ENCODE measurements around the gene XDH. TPM values are rescaled to one million over a fixed set of nuclear protein-coding genes. Genes with fewer than 3 reads are reported as not detected.
A peak's percentile ranks its signal among the peaks of the same experiment; 100 is the strongest.

Gene XDH
- total RNA-seq, 1 experiment from 2014 or later: 0.59 TPM

DNA sequence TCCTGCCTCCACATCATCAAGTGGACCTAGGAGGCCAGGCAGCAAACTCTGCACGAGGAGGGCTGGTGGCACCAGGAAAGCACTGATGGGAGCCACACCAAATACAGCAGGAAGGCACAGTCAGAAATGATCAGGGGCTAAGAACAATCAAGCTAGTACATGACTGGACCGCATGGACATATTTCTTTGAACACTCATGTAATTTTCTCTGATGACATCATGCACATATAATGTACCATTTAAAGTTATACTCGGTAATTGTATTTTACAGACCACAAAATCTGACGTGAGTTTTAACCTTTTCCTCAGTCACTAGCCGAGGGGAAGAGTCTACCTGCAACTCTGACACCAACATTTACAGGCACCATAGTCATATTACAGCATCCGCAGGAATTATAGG, 76.7 kb downstream of the XDH start:
- Histone ChIP-seq H3K27me3 (ENCODE audit: control insufficient read depth, insufficient read depth, low read length) (no peaks in the 10 kb centered on the region), H3K4me3 (ENCODE audit: insufficient read depth, low read depth, low read length) (no peak overlapping the region), H3K36me3 (replicated peaks; ENCODE audit: control insufficient read depth, insufficient read depth, low read length) (no peaks in the 10 kb centered on the region)
- no peak for DNase-seq

DNA sequence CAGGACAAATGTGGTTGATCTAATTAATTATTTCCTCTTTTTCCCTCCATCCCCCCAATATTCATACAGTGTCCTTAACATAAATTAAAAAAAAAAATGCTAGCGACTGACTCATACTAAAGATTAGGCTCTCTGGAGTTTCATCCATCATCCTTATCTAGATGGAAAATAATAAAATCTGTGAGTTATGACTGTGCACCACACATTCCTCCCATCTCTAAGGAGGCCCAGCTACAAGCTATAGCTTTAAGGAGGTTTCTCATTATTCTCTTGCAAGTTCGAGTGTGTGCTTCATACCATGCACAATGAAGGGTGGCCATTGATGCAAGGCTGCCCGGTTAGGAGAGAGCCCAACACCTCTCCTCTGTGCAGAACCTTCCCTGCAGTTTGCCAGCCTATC, 77.3 kb downstream of the XDH start:
- H3K36me3 ChIP-seq (replicated peaks; ENCODE audit: control insufficient read depth, insufficient read depth, low read length): no peaks in the 10 kb centered on the region
- H3K27me3 ChIP-seq (ENCODE audit: control insufficient read depth, insufficient read depth, low read length): no peaks in the 10 kb centered on the region
- DNase-seq: no peak
- H3K4me3 ChIP-seq (ENCODE audit: insufficient read depth, low read depth, low read length): no peak overlapping the region

DNA sequence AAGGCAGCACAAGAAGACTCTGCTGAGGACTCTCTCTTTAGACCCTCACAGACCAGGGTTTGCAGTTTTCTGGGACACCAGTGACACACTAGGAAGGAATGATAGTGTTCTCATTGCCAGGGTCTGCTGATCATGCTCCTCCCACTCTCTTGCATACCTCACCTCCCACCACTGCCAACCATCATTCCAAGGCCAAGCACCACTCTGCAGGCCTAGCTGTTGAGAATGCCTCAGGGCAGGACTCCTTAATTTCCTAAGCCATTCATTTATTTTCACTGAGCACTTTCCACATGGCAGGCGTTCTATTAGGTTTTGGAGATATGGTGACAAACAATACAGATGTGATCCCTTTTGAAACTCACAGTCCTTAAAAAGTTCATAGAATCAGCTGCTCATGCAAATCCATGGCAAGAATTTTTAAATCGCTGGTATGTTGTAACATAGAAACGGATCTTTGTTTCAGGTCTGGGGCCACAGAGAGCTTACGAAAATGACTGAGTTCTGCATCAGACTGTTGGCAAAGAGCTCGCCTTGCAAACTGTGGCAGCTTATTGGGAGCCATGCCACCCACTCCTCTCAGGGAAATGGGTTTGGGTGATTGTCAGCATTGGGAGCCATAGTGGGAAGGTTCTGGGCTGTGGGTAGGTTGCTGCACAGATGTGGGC, 78.5 kb downstream of the XDH start:
- Histone ChIP-seq H3K36me3 (replicated peaks; ENCODE audit: control insufficient read depth, insufficient read depth, low read length) (no peaks in the 10 kb centered on the region), H3K27me3 (ENCODE audit: control insufficient read depth, insufficient read depth, low read length) (no peaks in the 10 kb centered on the region), H3K4me3 (ENCODE audit: insufficient read depth, low read depth, low read length) (no peak overlapping the region)
- peak; percentile 21 for DNase-seq

DNA sequence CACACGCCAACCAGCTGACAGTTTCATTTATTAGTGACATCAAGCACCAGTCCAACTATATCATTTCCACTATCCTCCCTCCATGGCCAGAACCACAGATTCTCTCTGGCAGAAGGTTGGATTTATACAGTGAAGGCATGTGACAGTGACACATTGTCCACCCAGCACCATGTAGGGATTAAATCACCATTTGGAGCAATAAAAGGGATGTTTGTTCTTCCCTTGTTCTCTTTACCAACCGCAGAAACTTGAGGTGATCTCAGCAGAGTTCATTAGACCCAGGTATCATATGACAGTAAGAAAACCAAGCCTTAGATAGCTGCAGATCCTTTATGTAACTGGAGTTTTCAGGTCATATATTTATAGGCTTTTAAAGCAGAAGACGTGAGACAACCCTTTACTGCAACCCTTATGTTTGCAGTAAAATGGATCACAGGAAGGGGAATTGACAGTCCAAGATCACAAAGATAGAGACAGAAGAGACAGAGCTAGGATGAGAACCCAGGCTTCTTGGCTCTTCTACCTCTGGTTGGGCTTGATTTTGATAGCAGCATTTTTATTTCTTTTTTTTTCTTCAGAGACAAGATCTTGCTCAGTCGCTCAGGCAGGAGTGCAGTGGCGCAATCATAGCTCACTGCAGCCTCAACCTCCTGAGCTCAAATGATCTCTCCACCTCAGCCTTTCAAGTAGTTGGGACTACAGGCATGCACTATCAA, 80.1 kb downstream of the XDH start:
- no peak for DNase-seq
- Histone ChIP-seq H3K4me3 (ENCODE audit: insufficient read depth, low read depth, low read length) (no peak overlapping the region), H3K36me3 (replicated peaks; ENCODE audit: control insufficient read depth, insufficient read depth, low read length) (no peaks in the 10 kb centered on the region), H3K27me3 (ENCODE audit: control insufficient read depth, insufficient read depth, low read length) (no peaks in the 10 kb centered on the region)

DNA sequence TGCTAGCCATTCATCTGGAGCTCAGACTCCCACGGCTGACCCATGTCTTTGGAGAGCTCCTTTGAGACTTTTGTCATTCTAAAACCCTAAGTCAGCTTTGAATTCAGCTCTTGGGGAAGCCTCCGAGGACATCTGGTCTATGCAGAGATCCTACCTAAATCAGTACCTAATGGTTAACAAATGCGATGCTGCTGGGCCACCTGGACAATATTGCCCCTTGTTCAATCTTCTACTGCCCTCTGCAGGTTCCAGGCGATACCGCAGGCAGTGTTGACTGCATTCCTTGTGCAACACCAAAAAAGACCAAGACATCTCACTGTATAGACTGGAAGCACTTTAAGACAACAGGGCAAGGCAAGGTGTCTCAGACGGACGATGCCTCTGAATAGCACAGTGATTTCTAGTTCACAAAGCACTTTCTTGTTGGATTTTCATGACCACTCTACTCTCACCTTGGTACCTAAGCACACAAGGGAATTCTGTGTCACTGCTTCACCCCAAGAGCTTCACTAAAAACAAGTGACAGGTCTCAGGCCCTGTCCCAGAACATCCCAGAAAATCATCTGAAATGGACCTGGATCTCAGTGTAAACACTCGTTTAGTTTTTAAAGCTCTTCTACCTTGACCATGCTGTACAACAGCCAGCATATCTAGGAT, 80.9 kb downstream of the XDH start:
- H3K4me3 ChIP-seq (ENCODE audit: insufficient read depth, low read depth, low read length): no peak overlapping the region
- H3K36me3 ChIP-seq (replicated peaks; ENCODE audit: control insufficient read depth, insufficient read depth, low read length): no peaks in the 10 kb centered on the region
- DNase-seq: peak; percentile 77
- no peaks in the 10 kb centered on the region for H3K27me3 ChIP-seq (ENCODE audit: control insufficient read depth, insufficient read depth, low read length)

DNA sequence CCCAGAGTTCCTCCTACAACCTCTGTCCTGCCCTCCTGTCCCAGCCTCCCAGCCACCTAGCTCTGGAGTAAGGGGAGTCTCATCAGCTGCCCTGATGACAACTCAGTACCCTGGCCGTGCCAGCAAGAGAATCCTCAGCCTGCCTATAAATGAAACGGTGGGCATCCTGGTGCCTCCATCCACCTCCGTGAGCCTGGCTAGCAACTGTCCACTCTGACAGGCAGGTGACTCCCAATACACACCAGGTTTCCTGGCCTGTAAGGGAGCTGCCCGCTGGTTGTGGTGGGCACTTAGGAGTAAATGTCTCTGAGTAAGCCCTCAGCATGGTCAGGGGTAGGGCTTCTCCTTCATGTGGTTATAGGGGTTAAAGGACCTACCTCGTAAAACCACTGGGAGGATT, 81.5 kb downstream of the XDH start:
- DNase-seq: no peak
- Histone ChIP-seq H3K27me3 (ENCODE audit: control insufficient read depth, insufficient read depth, low read length) (no peaks in the 10 kb centered on the region), H3K4me3 (ENCODE audit: insufficient read depth, low read depth, low read length) (no peak overlapping the region), H3K36me3 (replicated peaks; ENCODE audit: control insufficient read depth, insufficient read depth, low read length) (no peaks in the 10 kb centered on the region)

DNA sequence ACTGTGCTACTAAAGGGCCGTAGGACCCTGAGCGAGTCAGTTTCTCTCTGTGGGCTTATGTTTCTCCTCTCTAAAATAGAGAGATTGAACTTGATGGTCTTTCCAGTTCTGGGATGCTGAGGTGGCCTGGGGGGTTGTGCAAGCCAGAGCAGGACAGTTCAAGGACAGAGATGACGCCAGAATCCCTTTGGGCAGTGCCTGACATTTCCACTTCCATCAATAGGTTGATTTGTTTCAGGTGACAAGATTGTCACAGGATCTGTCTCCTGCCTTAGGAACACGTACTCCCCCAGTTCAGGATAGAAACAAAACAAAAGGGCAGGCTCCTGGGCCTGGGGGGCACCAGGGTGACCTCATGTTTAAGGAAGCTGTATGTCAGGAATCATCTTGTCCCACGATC, 82.0 kb downstream of the XDH start:
- H3K36me3 ChIP-seq (replicated peaks; ENCODE audit: control insufficient read depth, insufficient read depth, low read length): no peaks in the 10 kb centered on the region
- H3K4me3 ChIP-seq (ENCODE audit: insufficient read depth, low read depth, low read length): no peak overlapping the region
- no peaks in the 10 kb centered on the region for H3K27me3 ChIP-seq (ENCODE audit: control insufficient read depth, insufficient read depth, low read length)
- no peak for DNase-seq

DNA sequence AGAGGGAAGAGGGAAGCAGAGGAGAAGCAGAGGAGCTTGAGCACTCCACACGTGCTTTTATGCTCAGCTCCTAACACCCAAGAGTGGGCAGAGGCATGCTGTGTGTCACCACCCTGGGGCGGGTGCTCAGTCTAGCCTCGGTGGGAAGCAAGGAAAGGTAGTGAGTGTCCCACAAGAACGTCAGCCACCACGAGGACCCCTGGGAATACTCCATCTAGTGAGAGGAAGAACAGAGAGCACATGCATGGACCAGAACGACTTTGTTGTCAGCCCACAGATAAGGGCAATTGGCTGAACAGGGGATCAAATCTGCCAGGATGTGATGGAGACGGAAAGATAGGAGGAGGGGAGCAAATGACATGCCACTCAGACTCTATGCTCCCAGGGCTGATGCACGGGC, 83.4 kb downstream of the XDH start:
- H3K4me3 ChIP-seq (ENCODE audit: insufficient read depth, low read depth, low read length): no peak overlapping the region
- no peaks in the 10 kb centered on the region for H3K27me3 ChIP-seq (ENCODE audit: control insufficient read depth, insufficient read depth, low read length)
- no peaks in the 10 kb centered on the region for H3K36me3 ChIP-seq (replicated peaks; ENCODE audit: control insufficient read depth, insufficient read depth, low read length)
- no peak for DNase-seq

DNA sequence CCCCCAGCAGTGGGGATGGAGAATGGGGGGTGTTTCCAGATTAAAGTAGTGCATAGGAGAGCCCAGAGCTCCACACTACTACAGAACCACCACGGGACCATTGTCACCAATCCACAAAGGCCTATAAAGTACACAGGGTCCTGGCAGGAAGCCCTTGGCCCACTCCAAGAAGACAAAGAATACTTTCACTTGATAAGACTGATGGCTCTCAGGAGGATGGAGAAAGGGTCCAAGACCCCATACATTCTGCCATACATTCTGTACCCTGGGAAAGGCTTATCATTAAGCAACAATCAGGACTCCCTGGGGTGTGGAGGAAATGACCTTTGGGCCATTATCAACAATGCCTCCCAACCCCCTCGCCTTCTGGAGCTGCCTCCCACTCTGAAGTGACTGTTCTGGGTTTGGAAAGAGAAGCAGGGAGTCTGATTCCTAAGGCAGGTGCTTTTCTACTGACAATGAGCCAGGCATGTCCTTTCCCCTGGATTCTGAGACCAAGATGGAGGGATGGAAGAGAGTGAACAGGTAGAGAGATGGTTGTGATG, 85.4 kb downstream of the XDH start:
- H3K36me3 ChIP-seq (replicated peaks; ENCODE audit: control insufficient read depth, insufficient read depth, low read length): no peaks in the 10 kb centered on the region
- no peaks in the 10 kb centered on the region for H3K27me3 ChIP-seq (ENCODE audit: control insufficient read depth, insufficient read depth, low read length)
- H3K4me3 ChIP-seq (ENCODE audit: insufficient read depth, low read depth, low read length): no peak overlapping the region
- DNase-seq: no peak

DNA sequence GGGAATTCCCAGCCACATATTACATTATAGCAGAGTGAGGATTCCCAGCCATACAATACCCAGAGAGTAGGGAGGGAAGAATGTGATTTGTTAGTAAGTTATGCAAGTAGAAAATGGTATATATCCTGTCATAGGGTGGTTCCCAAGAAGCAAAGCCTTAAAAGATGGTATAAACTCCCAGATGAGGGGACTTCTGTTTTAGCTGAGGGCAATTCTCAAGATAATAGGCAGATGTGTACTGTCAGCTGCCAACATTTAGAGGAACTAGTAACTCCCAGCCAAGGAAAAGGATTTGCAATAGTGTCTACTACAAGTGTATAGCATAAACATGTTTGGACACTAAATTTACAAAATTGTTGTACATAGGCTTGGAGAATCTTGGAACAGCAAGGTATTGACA, 86.5 kb downstream of the XDH start:
- no peak overlapping the region for H3K4me3 ChIP-seq (ENCODE audit: insufficient read depth, low read depth, low read length)
- no peaks in the 10 kb centered on the region for H3K36me3 ChIP-seq (replicated peaks; ENCODE audit: control insufficient read depth, insufficient read depth, low read length)
- no peak for DNase-seq
- H3K27me3 ChIP-seq (ENCODE audit: control insufficient read depth, insufficient read depth, low read length): no peaks in the 10 kb centered on the region

DNA sequence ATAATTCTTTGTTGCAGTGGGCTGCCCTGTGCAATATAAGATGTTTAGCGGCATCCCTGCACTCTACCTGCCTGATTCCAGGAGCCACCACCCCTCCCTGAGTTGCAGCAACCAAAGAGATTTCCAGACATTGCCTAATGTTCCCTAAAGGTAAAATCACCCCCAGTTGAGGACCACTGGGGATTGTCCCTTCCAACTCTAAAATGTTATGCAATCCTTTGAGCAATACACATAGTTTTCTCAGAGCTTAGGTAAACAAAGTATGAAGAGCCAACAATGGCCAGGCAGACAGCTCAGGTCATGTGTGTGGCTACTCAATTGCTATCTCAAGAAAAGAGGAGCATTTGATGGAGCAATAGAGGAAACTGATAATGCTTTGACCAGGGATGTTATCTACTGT, 87.0 kb downstream of the XDH start:
- H3K27me3 ChIP-seq (ENCODE audit: control insufficient read depth, insufficient read depth, low read length): no peaks in the 10 kb centered on the region
- no peak overlapping the region for H3K4me3 ChIP-seq (ENCODE audit: insufficient read depth, low read depth, low read length)
- no peaks in the 10 kb centered on the region for H3K36me3 ChIP-seq (replicated peaks; ENCODE audit: control insufficient read depth, insufficient read depth, low read length)
- DNase-seq: no peak

DNA sequence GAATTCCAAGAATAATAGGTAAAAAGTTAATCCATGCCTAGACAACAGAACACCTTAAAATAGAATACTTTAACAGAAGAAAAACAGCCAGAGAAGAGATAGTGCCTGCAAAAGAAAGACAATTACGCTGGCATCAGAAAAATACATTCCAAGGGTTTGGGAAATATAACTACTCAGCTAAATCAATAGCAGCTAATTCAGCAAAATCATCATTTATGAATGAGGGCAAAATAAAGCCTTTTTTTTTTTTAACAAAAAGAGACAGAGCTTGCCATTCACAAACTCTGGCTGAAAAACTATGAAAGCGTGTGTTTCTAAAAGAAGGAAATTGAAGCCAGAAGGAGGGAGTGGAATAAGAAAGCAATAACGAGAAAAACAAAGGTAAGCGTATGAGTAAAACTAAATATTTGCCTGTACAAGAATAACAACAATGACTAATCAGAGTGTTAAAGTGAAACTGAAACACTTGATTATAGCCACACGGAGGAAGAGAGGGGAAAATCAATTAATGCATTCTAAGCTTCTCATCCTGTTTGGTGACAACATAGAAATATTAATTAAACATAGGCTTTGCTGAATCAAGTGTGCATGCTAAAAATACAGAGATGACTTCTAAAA, 90.4 kb downstream of the XDH start:
- DNase-seq: no peak
- Histone ChIP-seq H3K27me3 (ENCODE audit: control insufficient read depth, insufficient read depth, low read length) (no peaks in the 10 kb centered on the region), H3K4me3 (ENCODE audit: insufficient read depth, low read depth, low read length) (no peak overlapping the region)

DNA sequence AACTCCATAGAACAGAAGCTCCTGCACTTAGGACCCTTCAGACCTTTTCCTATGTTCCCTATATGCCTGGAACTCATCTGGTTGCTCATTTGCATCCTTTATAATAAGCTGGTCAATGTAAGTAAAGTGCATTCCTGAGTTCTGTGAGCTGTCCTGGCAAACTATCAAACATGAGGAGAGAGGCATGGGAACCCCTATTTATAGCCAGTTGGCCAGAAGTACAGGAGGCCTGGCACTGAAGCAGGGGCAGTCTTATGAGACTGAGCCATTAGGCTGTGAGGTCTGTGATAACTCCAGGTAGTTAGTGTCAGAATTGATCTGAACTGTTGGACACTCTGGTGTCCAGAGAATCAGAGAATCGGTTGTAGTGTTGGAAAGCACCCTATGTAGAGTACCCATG, 92.2 kb downstream of the XDH start:
- DNase-seq: no peak
- Histone ChIP-seq H3K27me3 (ENCODE audit: control insufficient read depth, insufficient read depth, low read length) (no peaks in the 10 kb centered on the region), H3K4me3 (ENCODE audit: insufficient read depth, low read depth, low read length) (no peak overlapping the region)

More for the DNA sequence above, 90.4 kb downstream of the XDH start:
- H3K36me3 ChIP-seq (replicated peaks; ENCODE audit: control insufficient read depth, insufficient read depth, low read length): no peaks in the 10 kb centered on the region

DNA sequence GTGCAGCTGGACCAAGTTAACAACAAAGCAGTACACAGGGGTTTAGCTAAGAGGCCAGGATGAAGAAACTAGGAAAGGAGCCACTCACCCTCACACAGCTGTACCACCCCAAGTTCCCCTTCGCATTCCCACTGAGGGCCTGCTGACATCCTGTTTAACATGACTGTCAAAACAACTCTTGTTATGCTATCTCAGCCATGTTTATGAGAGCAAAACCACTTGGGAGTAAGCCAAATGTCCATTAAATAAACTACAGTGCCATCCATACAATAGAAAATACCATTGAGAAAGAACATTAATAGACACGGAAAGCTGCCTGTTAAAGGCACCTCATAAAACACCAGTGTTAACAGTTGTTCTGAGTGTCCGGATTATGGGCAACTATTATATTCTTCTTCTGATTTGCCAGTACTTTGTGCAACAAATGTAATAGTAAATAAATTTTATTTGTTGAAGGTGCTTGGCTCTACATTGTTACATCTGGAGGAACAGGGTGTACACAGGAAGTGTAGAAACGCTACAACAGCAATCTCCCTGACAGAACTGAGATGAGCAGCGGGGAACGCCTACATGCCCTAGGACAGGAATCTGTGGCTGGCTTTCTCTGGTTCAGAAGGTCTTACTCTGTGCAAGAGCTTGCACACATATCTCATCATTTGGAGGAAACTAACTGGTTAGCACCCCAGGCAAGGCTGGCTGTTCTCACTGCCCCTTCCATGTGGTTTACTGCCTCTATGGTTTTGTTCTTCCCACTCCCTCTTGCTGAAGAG, 95.0 kb downstream of the XDH start:
- no peak overlapping the region for H3K4me3 ChIP-seq (ENCODE audit: insufficient read depth, low read depth, low read length)
- H3K36me3 ChIP-seq (replicated peaks; ENCODE audit: control insufficient read depth, insufficient read depth, low read length): no peaks in the 10 kb centered on the region
- no peaks in the 10 kb centered on the region for H3K27me3 ChIP-seq (ENCODE audit: control insufficient read depth, insufficient read depth, low read length)
- DNase-seq: no peak

More for the DNA sequence above, 92.2 kb downstream of the XDH start:
- H3K36me3 ChIP-seq (replicated peaks; ENCODE audit: control insufficient read depth, insufficient read depth, low read length): no peaks in the 10 kb centered on the region
